Sigmoid colon (tissue), 7 donors: Measurements from ENCODE around the gene RARG. TPM values are rescaled to one million over a fixed set of nuclear protein-coding genes. Genes with fewer than 3 reads are reported as not detected.
A peak's percentile ranks its signal among the peaks of the same experiment; 100 is the strongest.

ENCODE experiments used
- DNase-seq: peaks from one replicate; pipeline ENCODE4 v3.0.0-alpha.2; 2019
- H3K27ac ChIP-seq, 4 donors: fragments of 200-600 bp; sonication (generic); one replicate each; pipeline ENCODE4 v1.5.1; 2016 to 2019; ENCODE audit warnings: mild to moderate bottlenecking in 1 of 4
- H3K27me3 ChIP-seq, 3 donors: fragments of 200-600 bp; sonication (generic); one replicate each; pipeline ENCODE4 v1.5.1; 2019; ENCODE audit warnings: mild to moderate bottlenecking in 1 of 3
- H3K36me3 ChIP-seq, 4 donors: fragments of 200-600 bp; sonication (generic); one replicate each; pipeline ENCODE4 v1.5.1; 2016 to 2019
- H3K4me1 ChIP-seq, 4 donors: fragments of 200-600 bp; sonication (generic); one replicate each; pipeline ENCODE4 v1.5.1; 2017 to 2019
- H3K4me3 ChIP-seq, 4 donors: fragments of 200-600 bp; sonication (generic); one replicate each; pipeline ENCODE4 v1.5.1; 2017 to 2019; ENCODE audit warnings: mild to moderate bottlenecking in 2 of 4, moderate library complexity in 1 of 4
- H3K9me3 ChIP-seq, 4 donors: fragments of 200-600 bp in 3 of 4; sonication (generic) in 3 of 4; one replicate each; pipeline versions ENCODE4 v1.5.1 to v1.6.1; 2013 to 2019
- EP300 ChIP-seq, 4 donors: sonication (generic); formaldehyde crosslinking; IDR thresholded peaks; one replicate each; pipeline ENCODE4 v1.6.1; 2017; ENCODE audit warnings: antibody characterized with exemption in 4 of 4
- POLR2A ChIP-seq, 2 donors: fragments of 450-650 bp; IDR thresholded peaks; one replicate each; pipeline ENCODE4 v1.6.1; 2016; ENCODE audit warnings: antibody characterized with exemption in 2 of 2, mild to moderate bottlenecking in 2 of 2, moderate library complexity in 2 of 2
- POLR2AphosphoS5 ChIP-seq, 4 donors: sonication (generic); formaldehyde crosslinking; IDR thresholded peaks; one replicate each; pipeline ENCODE4 v1.6.1; 2017; ENCODE audit warnings: antibody characterized with exemption in 4 of 4
- whole genome bisulfite sequencing, 2 donors: extraction: QIAGEN DNeasy Blood & Tissue Kit; methylation state at CpG; one replicate each; pipeline ENCODE4 v1.1.7; 2013; 5-methylcytosine and 5-hydroxymethylcytosine counted together
- intact Hi-C: fragments of 100-400 bp; cut with DNase I; formaldehyde crosslinking; loops from one replicate; pipeline ENCODE4 v1.15.1; 2023
- polyA plus RNA-seq, 3 donors: library from polyadenylated mRNA; stranded (reverse); fragments of 200-250 nt; gene quantifications; one replicate each; pipeline ENCODE4 v1.2.3, GENCODE V29; 2013
- total RNA-seq, 4 donors: library from RNA; depleted of rRNA; stranded (reverse); fragments of >200 nt; gene quantifications; one replicate each; pipeline ENCODE4 v1.1.0, GENCODE V29; 2016
- TF ChIP-seq, protein P1 (sequence below), 4 experiments: fragments of 450-650 bp in 3 of 4; fragments of 200-600 bp in 1 of 4; IDR thresholded peaks; one replicate each; pipeline ENCODE4 v1.5.1; 2016 to 2019; ENCODE audit warnings: antibody characterized with exemption in 4 of 4, mild to moderate bottlenecking in 3 of 4, moderate library complexity in 2 of 4
- donor health status: healthy with polysubstance abuse.
- donor health status: Bipolar disorder and iron deficiency.
- donor health status: healthy.

Gene RARG
- total and polyA plus RNA-seq, 7 donors: 3.2 to 17.2 (median 10.3) TPM

DNA sequence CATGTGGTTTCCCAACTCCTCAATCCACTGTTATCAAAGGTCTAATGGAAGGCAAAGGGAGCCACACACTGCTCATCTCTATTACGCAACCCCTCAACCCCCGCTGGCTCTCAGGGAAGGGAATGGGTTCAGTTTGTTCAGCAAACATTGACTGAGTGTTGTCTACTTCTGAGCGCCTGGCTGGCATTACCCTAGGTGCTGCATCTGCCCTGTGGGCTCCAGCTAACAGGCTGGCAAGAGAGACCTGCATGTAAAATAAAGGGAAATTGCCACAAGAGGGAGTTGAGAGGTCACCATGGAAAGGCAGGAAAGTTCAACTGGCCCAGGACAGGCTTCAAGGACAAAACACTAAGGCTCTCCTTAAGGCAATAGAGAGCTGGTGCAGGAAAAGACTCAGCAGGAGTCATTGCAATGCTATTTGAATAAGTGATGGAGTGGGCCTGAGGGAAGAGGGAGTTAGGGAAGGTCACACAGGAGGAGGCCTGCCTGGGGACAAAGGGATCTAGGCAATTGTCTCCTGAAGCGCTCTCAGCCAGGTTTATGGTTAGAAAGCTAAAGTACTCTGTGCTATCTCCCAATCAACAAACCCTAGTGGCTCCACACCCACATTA, 57.0 kb downstream of the RARG start:
- Histone ChIP-seq H3K27ac (no peak overlapping the region), H3K4me1 (peaks cover 0 to 32% (median 31%) of the 10 kb centered on the region in 4 donors), H3K9me3 (no peaks in the 10 kb centered on the region), H3K4me3 (no peak overlapping the region), H3K36me3 (peaks cover 0 to 4% (median 2%) of the 10 kb centered on the region in 4 donors), H3K27me3 (no peaks in the 10 kb centered on the region)
- 24 to 76% methylated on average over 4 of the region's 4 CpGs for WGBS, 2 donors
- TF ChIP-seq EP300 (IDR thresholded peaks at IDR 0.05) (no peak), POLR2AphosphoS5 (IDR thresholded peaks at IDR 0.05) (no peak), POLR2A (IDR thresholded peaks at IDR 0.05) (no peak)
- TF ChIP-seq, protein P1, sequence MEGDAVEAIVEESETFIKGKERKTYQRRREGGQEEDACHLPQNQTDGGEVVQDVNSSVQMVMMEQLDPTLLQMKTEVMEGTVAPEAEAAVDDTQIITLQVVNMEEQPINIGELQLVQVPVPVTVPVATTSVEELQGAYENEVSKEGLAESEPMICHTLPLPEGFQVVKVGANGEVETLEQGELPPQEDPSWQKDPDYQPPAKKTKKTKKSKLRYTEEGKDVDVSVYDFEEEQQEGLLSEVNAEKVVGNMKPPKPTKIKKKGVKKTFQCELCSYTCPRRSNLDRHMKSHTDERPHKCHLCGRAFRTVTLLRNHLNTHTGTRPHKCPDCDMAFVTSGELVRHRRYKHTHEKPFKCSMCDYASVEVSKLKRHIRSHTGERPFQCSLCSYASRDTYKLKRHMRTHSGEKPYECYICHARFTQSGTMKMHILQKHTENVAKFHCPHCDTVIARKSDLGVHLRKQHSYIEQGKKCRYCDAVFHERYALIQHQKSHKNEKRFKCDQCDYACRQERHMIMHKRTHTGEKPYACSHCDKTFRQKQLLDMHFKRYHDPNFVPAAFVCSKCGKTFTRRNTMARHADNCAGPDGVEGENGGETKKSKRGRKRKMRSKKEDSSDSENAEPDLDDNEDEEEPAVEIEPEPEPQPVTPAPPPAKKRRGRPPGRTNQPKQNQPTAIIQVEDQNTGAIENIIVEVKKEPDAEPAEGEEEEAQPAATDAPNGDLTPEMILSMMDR (IDR thresholded peaks at IDR 0.05): no peak
- intact Hi-C loops: no loop called here
- DNase-seq: no peak

DNA sequence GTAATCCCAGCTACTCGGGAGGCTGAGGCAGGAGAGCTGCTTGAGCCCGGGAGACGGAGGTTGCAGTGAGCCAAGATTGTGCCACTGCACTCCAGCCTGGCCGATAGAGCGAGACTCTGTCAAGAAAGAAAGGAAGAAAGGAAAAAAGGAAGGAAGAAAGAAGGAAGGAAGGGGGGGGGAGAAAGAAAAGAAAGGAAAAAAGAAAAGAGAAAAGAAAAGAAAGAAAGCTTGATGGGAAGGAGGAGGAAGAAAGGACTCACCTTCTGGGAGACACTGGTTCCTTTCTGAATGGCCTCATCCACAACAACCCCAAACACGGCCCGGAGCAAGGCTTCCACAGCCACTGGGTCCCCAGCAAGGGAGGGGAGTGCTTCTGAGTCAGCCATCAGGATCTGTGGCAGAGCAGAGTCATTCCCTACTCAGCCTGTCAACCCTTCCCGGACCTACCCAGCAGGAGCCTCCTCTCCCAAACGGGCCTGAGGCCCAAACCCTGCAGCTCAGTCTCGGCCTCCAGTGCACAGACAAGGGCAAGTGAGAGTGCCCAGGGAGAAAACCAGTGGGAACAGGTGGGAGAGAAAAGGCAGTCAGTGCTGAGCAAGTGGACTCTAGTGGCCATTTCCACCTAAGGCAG, 58.8 kb downstream of the RARG start:
- peaks cover 0 to 11% (median 5%) of the 10 kb centered on the region in 4 donors for H3K36me3 ChIP-seq
- no peak overlapping the region for H3K4me3 ChIP-seq
- peaks cover 0 to 22% (median 18%) of the 10 kb centered on the region in 4 donors for H3K4me1 ChIP-seq
- no peak for DNase-seq
- H3K9me3 ChIP-seq: no peaks in the 10 kb centered on the region
- peak overlapping the region; percentile 60 to 74 (median 68) for H3K27ac ChIP-seq
- TF ChIP-seq, protein P1 (IDR thresholded peaks at IDR 0.05): no peak
- TF ChIP-seq POLR2AphosphoS5 (IDR thresholded peaks at IDR 0.05): no peak
- TF ChIP-seq POLR2A (IDR thresholded peaks at IDR 0.05): no peak
- no peak for TF ChIP-seq EP300 (IDR thresholded peaks at IDR 0.05)
- 92 to 95% methylated on average over 10 of the region's 10 CpGs for WGBS, 2 donors
- intact Hi-C loops: no loop called here
- H3K27me3 ChIP-seq: no peaks in the 10 kb centered on the region

DNA sequence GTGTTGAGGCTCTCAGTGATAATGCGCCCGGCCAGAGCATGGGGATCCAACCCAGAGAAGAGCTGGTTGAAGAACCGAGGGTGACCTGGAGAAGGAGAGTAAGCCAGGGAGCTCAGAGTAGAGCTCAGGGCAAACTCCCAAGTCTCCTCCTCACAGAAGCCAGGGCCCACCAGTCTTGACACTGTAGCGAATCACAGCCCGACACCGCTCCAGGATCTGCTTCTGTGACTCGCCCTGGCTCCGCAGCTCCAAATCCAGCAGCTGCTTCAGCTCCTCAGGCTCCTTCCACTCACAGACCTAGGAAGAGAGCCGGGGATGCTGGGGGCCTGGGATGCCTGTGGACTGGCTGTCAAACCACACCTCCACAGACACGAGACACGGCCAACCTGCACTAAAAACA, 59.7 kb downstream of the RARG start:
- peak; percentile 87 for DNase-seq
- intact Hi-C loops: no loop called here
- Histone ChIP-seq H3K9me3 (no peaks in the 10 kb centered on the region), H3K4me3 (peak overlapping the region in 1 of 4 donors; percentile 3), H3K27ac (peak overlapping the region; percentile 60 to 74 (median 68)), H3K27me3 (no peaks in the 10 kb centered on the region), H3K36me3 (peaks cover 0 to 11% (median 5%) of the 10 kb centered on the region in 4 donors), H3K4me1 (peaks cover 0 to 22% (median 18%) of the 10 kb centered on the region in 4 donors)
- TF ChIP-seq POLR2AphosphoS5 (IDR thresholded peaks at IDR 0.05) (no peak), POLR2A (IDR thresholded peaks at IDR 0.05) (no peak), EP300 (IDR thresholded peaks at IDR 0.05) (no peak)
- TF ChIP-seq, protein P1 (IDR thresholded peaks at IDR 0.05): no peak
- 91 to 96% methylated on average over 11 of the region's 11 CpGs for WGBS, 2 donors

DNA sequence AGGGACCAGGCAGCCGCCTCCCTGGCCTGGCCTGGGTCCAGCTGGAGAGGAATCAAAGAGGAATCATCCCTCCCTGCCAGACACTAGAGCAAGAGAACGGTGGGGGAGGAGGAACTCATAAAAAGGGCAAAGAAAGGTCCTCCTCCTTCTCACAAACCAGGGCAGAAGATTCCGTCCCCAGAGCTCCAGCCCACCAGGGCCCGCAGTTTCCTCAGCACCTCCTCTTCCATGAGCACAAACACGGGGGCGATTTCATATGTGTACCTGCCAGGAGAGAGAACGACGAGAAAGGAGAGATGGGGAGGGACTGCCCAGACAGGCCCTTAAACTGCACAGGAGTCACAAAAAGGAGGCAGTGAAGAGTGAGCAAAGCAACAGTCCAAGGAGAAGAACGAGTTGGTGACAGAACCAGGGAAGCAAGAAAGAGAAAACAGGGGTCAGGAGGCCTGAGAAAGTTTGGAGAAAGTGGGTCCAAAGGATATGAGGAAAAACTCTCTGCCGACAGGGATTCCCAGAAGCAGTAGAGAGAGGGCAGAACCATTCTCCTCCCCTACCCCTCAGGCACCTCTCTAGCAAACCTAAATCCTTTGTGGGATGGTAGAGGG, 60.2 kb downstream of the RARG start:
- H3K9me3 ChIP-seq: no peaks in the 10 kb centered on the region
- peaks cover 0 to 11% (median 5%) of the 10 kb centered on the region in 4 donors for H3K36me3 ChIP-seq
- DNase-seq: no peak
- peak overlapping the region; percentile 60 to 74 (median 68) for H3K27ac ChIP-seq
- intact Hi-C loops: no loop called here
- no peaks in the 10 kb centered on the region for H3K27me3 ChIP-seq
- peaks cover 0 to 22% (median 18%) of the 10 kb centered on the region in 4 donors for H3K4me1 ChIP-seq
- H3K4me3 ChIP-seq: peak overlapping the region in 1 of 4 donors; percentile 3
- TF ChIP-seq, protein P1 (IDR thresholded peaks at IDR 0.05): no peak
- no peak for TF ChIP-seq POLR2A (IDR thresholded peaks at IDR 0.05)
- peak in 1 of 4 donors; percentile 15 for TF ChIP-seq POLR2AphosphoS5 (IDR thresholded peaks at IDR 0.05)
- 41 to 69% methylated on average over 10 of the region's 10 CpGs for WGBS, 2 donors
